B cell (primary cell): ENCODE measurements around the gene SLC30A9. TPM values are rescaled to one million over a fixed set of nuclear protein-coding genes. Genes with fewer than 3 reads are reported as not detected.

Source experiments
- ATAC-seq: fragments of 200-7000 bp; cut with Tn5 transposase; one replicate; pipeline ENCODE4 v1.10.0; 2021; ENCODE audit warnings: low read depth, mild to moderate bottlenecking, moderate number of reproducible peaks, moderate library complexity
- CTCF ChIA-PET: fragments of 350-600 bp; sonication (Branson Sonifier 250); formaldehyde crosslinking; loops from one replicate; lab custom pipeline; 2021; ENCODE audit warnings: antibody characterized with exemption, inconsistent platforms; lab: Charles Lee
- POLR2A ChIA-PET: fragments of 350-600 bp; sonication (Branson Sonifier 250); formaldehyde crosslinking; loops from one replicate; lab custom pipeline; 2021; ENCODE audit warnings: antibody characterized with exemption; lab: Charles Lee
- DNase-seq: peaks from one replicate; pipeline ENCODE4 v3.0.0; 2013
- H2AFZ ChIP-seq: 2 replicates; pipeline ENCODE4 v1.6.1; 2012; ENCODE audit warnings: mild to moderate bottlenecking, low read depth, low read length; ENCODE audit not compliant: insufficient read depth, poor library complexity, severe bottlenecking
- H3K27ac ChIP-seq, 2 donors: 1 replicate in 1 of 2; 2 replicates in 1 of 2; pipeline ENCODE4 v1.5.1; 2012 to 2013; ENCODE audit warnings: low read length in 2 of 2, mild to moderate bottlenecking in 2 of 2, moderate library complexity in 1 of 2
- H3K27me3 ChIP-seq, 4 experiments: fragments of 200-600 bp in 1 of 4; sonication (generic) in 1 of 4; replicated peaks in 1 of 4; 1 replicate in 2 of 4; 2 replicates in 2 of 4; pipeline versions ENCODE4 v1.6.1 to v1.7.0; 2013 to 2016; ENCODE audit warnings: low read length in 3 of 4, mild to moderate bottlenecking in 2 of 4, mixed read lengths in 1 of 4, moderate library complexity in 1 of 4; ENCODE audit not compliant: insufficient read depth in 4 of 4, control insufficient read depth in 3 of 4; ENCODE audit errors: control extremely low read depth in 1 of 4
- H3K36me3 ChIP-seq, 2 experiments: replicated peaks in 1 of 2; 1 replicate in 1 of 2; 2 replicates in 1 of 2; pipeline versions ENCODE4 v1.6.1 to v1.7.1; 2013; ENCODE audit warnings: low read length in 1 of 2; ENCODE audit not compliant: insufficient read depth in 2 of 2, control insufficient read depth in 1 of 2; ENCODE audit errors: control extremely low read depth in 1 of 2, extremely low read depth in 1 of 2
- H3K4me1 ChIP-seq, 2 donors: fragments of 200-600 bp in 1 of 2; sonication (generic) in 1 of 2; 1 replicate in 1 of 2; 2 replicates in 1 of 2; pipeline versions ENCODE4 v1.5.1 to v1.6.1; 2013 to 2017; ENCODE audit warnings: low read length in 2 of 2; ENCODE audit not compliant: control insufficient read depth in 2 of 2, insufficient read depth in 2 of 2
- H3K4me2 ChIP-seq: replicated peaks from 2 replicates; pipeline ENCODE3; 2012; ENCODE audit warnings: mild to moderate bottlenecking, low read depth, low read length; ENCODE audit not compliant: poor library complexity, severe bottlenecking
- H3K4me3 ChIP-seq, 5 experiments: fragments of 200-600 bp in 1 of 5; sonication (generic) in 1 of 5; 1 replicate in 3 of 5; 2 replicates in 2 of 5; pipeline versions ENCODE4 v1.5.1 to v1.7.0; 2011 to 2016; ENCODE audit warnings: low read length in 4 of 5, mild to moderate bottlenecking in 4 of 5, low read depth in 2 of 5, control low read depth in 1 of 5, moderate library complexity in 1 of 5; ENCODE audit not compliant: insufficient read depth in 1 of 5; ENCODE audit errors: control extremely low read depth in 1 of 5, extremely low read depth in 1 of 5
- H3K79me2 ChIP-seq: fragments of 200-600 bp; sonication (generic); one replicate; pipeline ENCODE4 v1.6.0; 2016; ENCODE audit warnings: low read length; ENCODE audit not compliant: control insufficient read depth, insufficient read depth
- H3K9ac ChIP-seq: fragments of 200-600 bp; sonication (generic); 2 replicates; pipeline ENCODE4 v1.6.1; 2017; ENCODE audit warnings: mild to moderate bottlenecking, low read length, moderate library complexity
- H3K9me3 ChIP-seq, 3 donors: one replicate each; pipeline versions ENCODE4 v1.6.1 to v1.7.1; 2013; ENCODE audit warnings: low read length in 2 of 3; ENCODE audit not compliant: control insufficient read depth in 2 of 3, insufficient read depth in 1 of 3; ENCODE audit errors: control extremely low read depth in 1 of 3
- H4K20me1 ChIP-seq: 2 replicates; pipeline ENCODE4 v1.6.0; 2012; ENCODE audit warnings: mild to moderate bottlenecking, low read length; ENCODE audit not compliant: insufficient read depth, control insufficient read depth, poor library complexity, severe bottlenecking
- H3K27ac Mint-ChIP-seq: one replicate; pipeline ENCODE4 v1.8.0; 2021; ENCODE audit warnings: mixed read lengths
- H3K27me3 Mint-ChIP-seq: one replicate; pipeline ENCODE4 v1.8.0; 2021; ENCODE audit warnings: mixed read lengths
- H3K4me1 Mint-ChIP-seq: one replicate; pipeline ENCODE4 v1.8.0; 2021; ENCODE audit warnings: mixed read lengths
- H3K4me3 Mint-ChIP-seq: one replicate; pipeline ENCODE4 v1.8.0; 2021; ENCODE audit warnings: mixed read lengths
- H3K9me3 Mint-ChIP-seq: one replicate; pipeline ENCODE4 v1.8.0; 2022; ENCODE audit warnings: mixed read lengths; ENCODE audit not compliant: insufficient read depth
- EZH2 ChIP-seq: IDR thresholded peaks from 2 replicates; pipeline ENCODE4 v1.6.1; 2012; ENCODE audit warnings: borderline replicate concordance, low read depth, mild to moderate bottlenecking, moderate library complexity, low read length; ENCODE audit not compliant: insufficient read depth, poor library complexity, severe bottlenecking
- WGBS: methylation state at CpG from one replicate; pipeline ENCODE4 v1.1.5; 2013; ENCODE audit warnings: missing lambda C conversion rate; ENCODE audit not compliant: insufficient coverage; 5-methylcytosine and 5-hydroxymethylcytosine counted together
- intact Hi-C: fragments of 100-400 bp; cut with micrococcal nuclease; formaldehyde crosslinking; loops from one replicate; pipeline ENCODE4 v1.10.0; 2022
- polyA plus RNA-seq: library from polyadenylated mRNA; depleted of rRNA; stranded (reverse); fragments of >200 nt; gene quantifications from 2 replicates; pipeline ENCODE4 v1.2.3, GENCODE V29; 2012
- total RNA-seq, 2 donors: library from RNA; stranded (reverse); fragments of 120-200 nt in 1 of 2; gene quantifications; 1 replicate in 1 of 2; 2 replicates in 1 of 2; pipeline versions ENCODE4 v1.2.3 to v1.2.4, GENCODE V29; 2013 to 2022
- TF ChIP-seq, protein P1 (sequence below): fragments of 200-600 bp; IDR thresholded peaks from one replicate; pipeline ENCODE4 v1.8.0; 2022; ENCODE audit warnings: antibody characterized with exemption, mild to moderate bottlenecking

Gene SLC30A9
- total and polyA plus RNA-seq, 2 donors (not counting 1 experiment from before 2014, with no cell fraction given) = 9.9 to 37.0 TPM

DNA sequence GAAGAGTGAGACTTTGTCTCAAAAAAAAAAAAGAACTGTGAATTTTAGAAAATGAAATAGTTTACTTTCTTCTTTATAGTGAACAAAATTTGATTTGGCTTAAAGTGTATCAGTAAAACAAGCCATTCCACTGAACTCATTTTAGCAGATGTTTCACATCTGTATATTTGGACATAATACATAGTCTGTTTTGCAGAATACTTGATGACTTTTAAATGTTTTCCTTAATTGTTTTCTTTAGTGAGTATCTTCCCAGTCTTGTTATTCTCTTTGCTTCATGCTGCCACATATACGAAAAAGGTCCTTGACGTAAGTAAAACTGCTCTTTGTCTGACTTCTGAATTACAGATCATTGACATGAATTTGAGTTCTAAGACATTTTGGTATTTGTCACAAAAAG, 46.8 kb upstream of the SLC30A9 start:
- H3K9me3 Mint-ChIP-seq = no peaks in the 10 kb centered on the region
- H3K9me3 ChIP-seq = no peaks in the 10 kb centered on the region
- no peak overlapping the region for H3K27ac ChIP-seq
- TF ChIP-seq, protein P1, sequence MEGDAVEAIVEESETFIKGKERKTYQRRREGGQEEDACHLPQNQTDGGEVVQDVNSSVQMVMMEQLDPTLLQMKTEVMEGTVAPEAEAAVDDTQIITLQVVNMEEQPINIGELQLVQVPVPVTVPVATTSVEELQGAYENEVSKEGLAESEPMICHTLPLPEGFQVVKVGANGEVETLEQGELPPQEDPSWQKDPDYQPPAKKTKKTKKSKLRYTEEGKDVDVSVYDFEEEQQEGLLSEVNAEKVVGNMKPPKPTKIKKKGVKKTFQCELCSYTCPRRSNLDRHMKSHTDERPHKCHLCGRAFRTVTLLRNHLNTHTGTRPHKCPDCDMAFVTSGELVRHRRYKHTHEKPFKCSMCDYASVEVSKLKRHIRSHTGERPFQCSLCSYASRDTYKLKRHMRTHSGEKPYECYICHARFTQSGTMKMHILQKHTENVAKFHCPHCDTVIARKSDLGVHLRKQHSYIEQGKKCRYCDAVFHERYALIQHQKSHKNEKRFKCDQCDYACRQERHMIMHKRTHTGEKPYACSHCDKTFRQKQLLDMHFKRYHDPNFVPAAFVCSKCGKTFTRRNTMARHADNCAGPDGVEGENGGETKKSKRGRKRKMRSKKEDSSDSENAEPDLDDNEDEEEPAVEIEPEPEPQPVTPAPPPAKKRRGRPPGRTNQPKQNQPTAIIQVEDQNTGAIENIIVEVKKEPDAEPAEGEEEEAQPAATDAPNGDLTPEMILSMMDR = no peak
- TF ChIP-seq EZH2 = no peak
- peaks cover 12% of the 10 kb centered on the region for H3K79me2 ChIP-seq
- ATAC-seq = no peak
- DNase-seq = no peak
- no peaks in the 10 kb centered on the region for H3K4me1 ChIP-seq
- peaks cover 28% of the 10 kb centered on the region for H4K20me1 ChIP-seq
- intact Hi-C loops = no loop called here
- H3K4me2 ChIP-seq = no peak overlapping the region
- H3K27me3 Mint-ChIP-seq = no peaks in the 10 kb centered on the region
- POLR2A ChIA-PET = no interaction called here
- no CpG with 5 or more reads among the region's 2 CpGs for WGBS
- no peak overlapping the region for H3K27ac Mint-ChIP-seq
- H3K4me3 ChIP-seq = no peak overlapping the region
- peaks cover 4% of the 10 kb centered on the region for H3K4me1 Mint-ChIP-seq
- H3K9ac ChIP-seq = no peak overlapping the region
- peaks cover 13 to 31% of the 10 kb centered on the region in 2 experiments for H3K36me3 ChIP-seq
- H3K27me3 ChIP-seq = no peaks in the 10 kb centered on the region
- CTCF ChIA-PET = no interaction called here
- no peak overlapping the region for H3K4me3 Mint-ChIP-seq
- H2AFZ ChIP-seq = no peak overlapping the region

GRCh38 chr4:41944089-41944488, 46.2 kb upstream of the SLC30A9 start:
- ChIA-PET POLR2A (no interaction called here), CTCF (interaction anchor here (0.5 kb wide), 1 partner anchor 573 kb away, joined by 3 read pairs; no protein-coding TSS in a partner anchor)
- Mint-ChIP-seq H3K27ac (no peak overlapping the region), H3K9me3 (no peaks in the 10 kb centered on the region), H3K4me1 (peaks cover 1% of the 10 kb centered on the region), H3K27me3 (no peaks in the 10 kb centered on the region), H3K4me3 (no peak overlapping the region)
- Histone ChIP-seq H3K9me3 (no peaks in the 10 kb centered on the region), H3K79me2 (peaks cover 10% of the 10 kb centered on the region), H3K4me2 (no peak overlapping the region), H3K9ac (no peak overlapping the region), H3K36me3 (peaks cover 12 to 30% of the 10 kb centered on the region in 2 experiments), H3K4me3 (no peak overlapping the region), H3K27me3 (no peaks in the 10 kb centered on the region), H3K4me1 (no peaks in the 10 kb centered on the region), H2AFZ (no peak overlapping the region), H4K20me1 (peaks cover 24% of the 10 kb centered on the region), H3K27ac (no peak overlapping the region)
- intact Hi-C loops = no loop called here
- TF ChIP-seq, protein P1 = no peak
- no peak for TF ChIP-seq EZH2
- no peak for DNase-seq
- ATAC-seq = no peak
